GM04503 (cell line): Measurements from ENCODE around the gene TEC.
"Not testable (repeated sequence)": the region's sequence is repeated elsewhere in the genome, so short reads cannot be mapped to it uniquely, and the experiment has no call there.

Source experiments
- DNase-seq: peaks from one replicate; pipeline ENCODE4 v3.0.0-alpha.2; 2012; ENCODE audit warnings: low read depth

TEC gene

GRCh38 chr4:48268956-48269860, at the start of gene TEC:
TSS of gene TEC (minus strand) at chr4:48269838. CDS start at chr4:48228614, 41,224 bp downstream.
- no peak for DNase-seq

GRCh38 chr4:48315728-48316630, 46.3 kb upstream of the TEC start:
- DNase-seq: no peak

- DNase-seq: not testable (repeated sequence)
Observed at GRCh38 chr4:48314746-48315145, 45.1 kb upstream of the TEC start.

- DNase-seq: no peak
Observed at GRCh38 chr4:48311896-48312295, 42.3 kb upstream of the TEC start.

GRCh38 chr4:48308901-48309300, 39.3 kb upstream of the TEC start:
- DNase-seq: no peak

- no peak for DNase-seq
Observed at GRCh38 chr4:48307528-48307927, 37.9 kb upstream of the TEC start.

GRCh38 chr4:48305508-48305907, 35.9 kb upstream of the TEC start:
- DNase-seq: no peak

GRCh38 chr4:48300004-48300403, 30.4 kb upstream of the TEC start:
- DNase-seq: no peak

GRCh38 chr4:48299560-48299959, 29.9 kb upstream of the TEC start:
- DNase-seq: no peak

- DNase-seq: no peak
Observed at GRCh38 chr4:48297256-48297846, 27.7 kb upstream of the TEC start.

GRCh38 chr4:48296365-48296764, 26.7 kb upstream of the TEC start:
- no peak for DNase-seq

- DNase-seq: no peak
Observed at GRCh38 chr4:48295116-48295515, 25.5 kb upstream of the TEC start.

- DNase-seq: not testable (repeated sequence)
Observed at GRCh38 chr4:48292218-48292790, 22.7 kb upstream of the TEC start.

- DNase-seq: no peak
Observed at GRCh38 chr4:48290146-48290772, 20.6 kb upstream of the TEC start.

GRCh38 chr4:48286060-48286459, 16.4 kb upstream of the TEC start:
- not testable (repeated sequence) for DNase-seq

- not testable (repeated sequence) for DNase-seq
Observed at GRCh38 chr4:48285640-48286039, 16.0 kb upstream of the TEC start.

GRCh38 chr4:48275686-48276085, 6.0 kb upstream of the TEC start:
- DNase-seq: no peak

- DNase-seq: no peak
Observed at GRCh38 chr4:48275247-48275646, 5.6 kb upstream of the TEC start.

- no peak for DNase-seq
Observed at GRCh38 chr4:48271626-48272025, 2.0 kb upstream of the TEC start.

- DNase-seq: no peak
Observed at GRCh38 chr4:48270951-48271473, 1.4 kb upstream of the TEC start.

GRCh38 chr4:48270523-48270897, 872 bp upstream of the TEC start:
- no peak for DNase-seq
